GM12892 (cell line): Measurements from ENCODE around the gene NTRK3.
"Not testable (repeated sequence)": the region's sequence is repeated elsewhere in the genome, so short reads cannot be mapped to it uniquely, and the experiment has no call there.

Experiments
- DNase-seq: peaks from one replicate; pipeline ENCODE4 v3.0.0; 2011; ENCODE audit not compliant: insufficient read length
- FAIRE-seq: peaks from 2 replicates; lab custom pipeline; 2011; peaks lifted over from hg19 to GRCh38; lab: Jason Lieb, UNC
- POLR2A ChIP-seq: IDR thresholded peaks from 2 replicates; pipeline ENCODE4 v1.6.1; 2011; ENCODE audit warnings: low read depth, low read length, control low read depth
- POLR2AphosphoS5 ChIP-seq: IDR thresholded peaks from 2 replicates; pipeline ENCODE4 v1.6.1; 2011; ENCODE audit warnings: low read depth, low read length, control low read depth
- TAF1 ChIP-seq: IDR thresholded peaks from 2 replicates; pipeline ENCODE4 v1.6.1; 2011; ENCODE audit warnings: low read depth, mild to moderate bottlenecking, control low read depth, low read length, borderline replicate concordance

NTRK3 gene

DNA sequence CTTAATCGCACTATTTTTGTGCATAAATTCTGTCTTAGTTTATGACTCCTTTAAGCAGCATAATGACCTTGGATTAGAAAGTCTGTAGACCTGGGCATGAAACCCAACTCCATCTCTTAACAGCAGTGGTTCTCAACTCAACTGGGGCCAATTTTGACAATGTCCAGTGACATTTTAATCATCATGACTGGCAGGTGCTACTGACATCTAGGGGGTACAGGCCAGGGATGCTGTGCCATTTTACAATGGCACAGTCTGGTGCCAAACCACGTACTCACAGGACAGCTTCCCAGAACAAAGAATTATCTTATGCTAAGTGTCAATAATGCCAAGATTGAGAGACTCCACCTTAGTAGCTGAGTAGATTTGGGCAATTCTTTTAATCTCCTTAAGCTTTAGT lies 405.0 kb downstream of the NTRK3 start:
- no peak for FAIRE-seq
- no peak for TF ChIP-seq POLR2A
- no peak for TF ChIP-seq TAF1
- TF ChIP-seq POLR2AphosphoS5: no peak
- no peak for DNase-seq

DNA sequence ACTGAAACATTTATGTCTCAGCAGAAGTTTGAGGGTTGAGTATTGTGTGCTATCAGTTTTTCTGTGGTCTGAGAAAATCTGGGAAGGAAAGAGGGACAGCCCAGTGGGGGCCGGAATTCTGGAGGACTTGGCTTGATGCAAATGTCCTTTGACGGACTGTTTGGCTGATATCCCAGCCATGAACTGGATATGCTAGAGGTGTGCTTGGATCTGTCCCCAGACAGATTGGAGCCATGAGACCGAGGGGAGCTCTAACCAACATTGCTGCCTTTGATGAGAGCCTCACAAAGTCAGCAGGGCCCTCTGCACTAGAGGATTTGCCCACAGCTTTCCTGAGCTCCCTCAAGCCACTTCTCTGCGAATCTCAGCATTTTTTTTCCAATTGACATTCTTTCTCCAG lies 405.6 kb downstream of the NTRK3 start:
- DNase-seq (no peak), FAIRE-seq (no peak)
- no peak for TF ChIP-seq POLR2AphosphoS5
- TF ChIP-seq TAF1: no peak
- no peak for TF ChIP-seq POLR2A

DNA sequence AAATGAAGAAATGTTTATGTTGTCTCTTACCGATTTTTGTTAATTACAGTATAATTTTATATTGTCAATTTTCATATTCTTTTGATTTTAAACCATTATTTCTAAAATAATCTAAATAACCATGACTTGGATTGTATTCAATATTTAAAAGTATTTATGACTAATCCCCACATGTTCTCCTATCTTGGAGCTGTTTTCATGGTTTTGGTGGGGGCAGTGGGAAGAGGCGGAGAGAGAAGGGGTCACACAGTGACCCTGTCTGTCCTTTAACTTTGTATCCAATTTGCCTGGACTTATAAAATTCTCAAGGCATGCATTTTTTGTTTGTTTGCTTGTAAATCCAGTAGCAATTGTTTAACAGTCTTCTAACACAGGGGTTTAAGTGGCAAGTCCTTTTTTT lies 407.4 kb downstream of the NTRK3 start:
- FAIRE-seq (no peak), DNase-seq (no peak)
- no peak for TF ChIP-seq POLR2AphosphoS5
- no peak for TF ChIP-seq POLR2A
- no peak for TF ChIP-seq TAF1

DNA sequence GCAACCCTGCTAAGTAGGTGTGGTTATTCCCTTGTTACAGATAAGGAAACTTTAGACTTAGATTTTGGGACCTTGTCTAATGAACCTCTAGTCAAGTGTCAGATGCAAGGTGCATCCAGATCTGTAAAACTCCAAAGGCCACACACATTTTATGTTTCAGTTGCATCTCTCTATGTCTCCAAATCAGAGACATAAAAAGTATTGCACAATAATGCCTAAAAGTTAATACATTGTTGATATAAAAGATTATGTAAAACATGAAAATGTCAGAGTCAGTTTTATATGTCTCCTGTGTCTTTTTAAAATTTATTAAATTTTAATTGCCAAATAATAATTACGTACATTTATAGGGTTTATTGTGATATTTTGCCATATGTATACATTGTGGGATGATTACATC lies 408.5 kb downstream of the NTRK3 start:
- TF ChIP-seq POLR2AphosphoS5: no peak
- no peak for TF ChIP-seq POLR2A
- no peak for TF ChIP-seq TAF1
- DNase-seq (no peak), FAIRE-seq (no peak)

DNA sequence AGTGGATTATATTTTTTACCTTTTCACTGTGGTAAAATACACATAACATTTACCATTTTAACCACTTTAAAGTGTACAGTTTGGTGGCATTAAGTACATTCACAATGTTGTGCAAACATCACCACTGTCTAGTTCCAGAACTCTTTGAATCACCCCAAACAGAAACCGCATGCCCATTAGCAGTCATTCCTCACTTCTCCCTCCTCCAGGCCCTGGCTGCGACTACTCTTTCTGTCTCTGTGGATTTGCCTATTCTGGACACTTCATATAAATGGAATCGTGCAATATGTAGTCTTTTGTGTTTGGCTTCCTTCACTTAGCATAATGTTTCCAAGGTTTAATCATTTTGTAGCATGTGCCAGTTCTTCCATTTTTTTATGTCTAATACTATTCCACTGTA lies 409.8 kb downstream of the NTRK3 start:
- no peak for DNase-seq
- no peak for TF ChIP-seq POLR2AphosphoS5
- no peak for TF ChIP-seq TAF1
- TF ChIP-seq POLR2A: no peak
- FAIRE-seq: no peak

DNA sequence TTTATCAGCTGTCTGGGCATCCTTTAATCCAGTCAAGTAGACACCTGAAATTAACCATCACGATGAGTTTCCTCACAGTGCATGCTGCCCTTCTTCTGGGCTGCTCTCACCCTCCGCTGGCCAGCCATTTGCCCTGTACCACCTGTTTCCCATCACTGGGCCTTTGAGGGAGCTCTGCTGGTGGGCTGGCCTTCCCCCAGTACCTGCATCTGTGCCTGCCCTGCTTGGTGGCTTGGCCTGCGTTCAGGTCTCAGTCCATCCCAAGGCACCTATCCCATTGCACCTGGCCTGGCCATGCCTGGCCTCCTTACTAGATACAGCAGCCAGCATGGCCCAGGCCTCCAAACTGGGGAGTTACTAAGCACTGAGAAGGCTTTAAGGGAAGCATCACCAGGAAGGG lies 413.2 kb downstream of the NTRK3 start:
- no peak for FAIRE-seq
- no peak for TF ChIP-seq POLR2A
- TF ChIP-seq POLR2AphosphoS5: no peak
- TF ChIP-seq TAF1: no peak

DNA sequence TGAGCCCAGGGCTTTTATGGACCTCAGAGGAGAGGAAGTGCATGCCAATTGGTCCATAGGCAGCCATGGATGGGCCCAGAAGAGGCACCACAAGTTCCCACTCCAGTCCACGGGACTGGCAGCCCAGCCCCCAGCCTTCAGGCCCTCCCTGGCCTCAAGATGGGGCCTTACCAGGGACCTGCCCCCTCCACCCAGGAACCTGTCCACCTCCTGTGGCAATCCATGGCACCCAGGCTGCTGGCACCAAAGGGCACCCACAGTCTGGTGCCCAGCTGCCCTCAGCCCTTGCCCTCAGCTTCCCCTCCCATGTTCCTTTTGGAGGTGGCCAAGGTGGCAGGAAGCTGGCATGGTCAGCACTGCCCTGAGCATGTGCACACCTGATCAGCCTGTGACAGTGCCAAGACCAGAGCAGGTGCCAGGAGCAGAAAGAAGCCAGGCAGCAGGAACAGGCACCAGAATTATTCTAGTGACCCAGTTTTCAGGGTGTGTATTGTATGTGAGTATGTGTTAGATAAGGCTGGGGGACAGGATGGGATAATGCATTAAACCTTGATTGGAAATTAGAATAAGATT lies 415.0 kb downstream of the NTRK3 start:
- TF ChIP-seq POLR2AphosphoS5 (no peak), TAF1 (no peak), POLR2A (no peak)
- DNase-seq (no peak), FAIRE-seq (no peak)

More for the DNA sequence above, 413.2 kb downstream of the NTRK3 start:
- DNase-seq: no peak

DNA sequence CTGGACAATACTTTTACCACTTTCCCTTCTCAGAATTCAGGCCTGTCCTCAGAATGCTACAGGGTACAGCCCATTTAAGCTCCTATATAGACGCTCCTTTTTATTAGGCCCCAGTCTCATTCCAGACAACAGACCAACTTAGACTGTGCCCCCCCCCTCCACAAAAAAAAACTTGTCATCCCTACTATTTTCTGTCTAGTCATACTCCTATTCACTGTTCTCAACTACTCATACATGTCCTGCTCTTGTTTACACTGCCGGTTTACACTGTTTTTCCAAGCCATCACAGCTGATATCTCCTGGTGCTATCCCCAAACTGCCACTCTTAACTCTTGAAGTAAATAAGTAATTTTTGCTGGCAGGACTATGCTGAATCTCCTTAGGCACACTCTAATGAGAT lies 420.7 kb downstream of the NTRK3 start:
- not testable (repeated sequence) for FAIRE-seq, DNase-seq

DNA sequence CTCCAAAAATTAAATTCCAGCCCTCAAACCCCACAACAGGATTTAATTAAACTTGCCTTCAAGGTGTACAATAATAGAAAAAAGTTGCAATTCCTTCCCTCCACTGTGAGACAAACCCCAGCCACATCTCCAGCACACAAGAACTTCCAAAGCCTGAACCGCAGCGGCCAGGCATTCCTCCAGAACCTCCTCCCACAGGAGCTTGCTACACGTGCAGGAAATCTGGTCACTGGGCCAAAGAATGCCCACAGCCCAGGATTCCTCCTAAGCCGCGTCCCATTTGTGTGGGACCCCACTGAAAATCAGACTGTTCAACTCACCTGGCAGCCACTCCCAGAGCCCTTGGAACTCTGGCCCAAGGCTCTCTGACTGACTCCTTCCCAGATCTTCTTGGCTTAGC lies 423.2 kb downstream of the NTRK3 start:
- not testable (repeated sequence) for DNase-seq, FAIRE-seq

DNA sequence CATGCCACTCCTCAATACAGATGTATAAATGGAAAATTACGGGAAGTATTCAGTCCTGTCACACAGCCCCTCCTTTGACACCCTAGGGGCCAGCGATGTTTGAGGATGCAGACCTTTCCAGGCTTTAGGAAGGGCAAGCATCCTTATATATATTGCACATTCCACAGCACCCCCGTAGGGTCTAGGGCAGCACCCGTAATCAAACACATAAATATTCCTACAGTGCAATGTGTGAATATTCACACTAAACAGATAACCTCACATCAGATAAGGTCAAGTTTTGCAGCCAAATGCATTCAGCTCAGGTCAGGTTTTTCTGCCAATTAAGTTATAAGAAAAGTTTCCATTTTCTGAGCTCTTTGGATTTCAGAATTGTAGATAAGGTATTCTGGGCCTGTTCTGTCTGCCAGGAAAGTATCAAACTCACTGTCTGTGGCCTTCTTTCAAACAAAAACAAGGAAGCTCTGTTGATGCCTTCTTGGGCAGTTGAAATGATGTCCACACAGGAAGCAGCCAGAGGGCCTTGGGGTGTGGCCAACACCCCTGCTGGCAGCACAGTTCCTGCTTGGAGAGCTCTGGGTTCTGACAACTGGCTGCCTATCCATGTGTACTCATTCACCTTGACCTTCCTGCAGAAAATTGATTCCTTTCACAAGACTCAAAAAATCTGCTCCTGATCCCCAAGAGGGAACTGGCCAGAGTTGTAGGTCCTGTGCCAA lies 427.0 kb downstream of the NTRK3 start:
- FAIRE-seq: no peak

DNA sequence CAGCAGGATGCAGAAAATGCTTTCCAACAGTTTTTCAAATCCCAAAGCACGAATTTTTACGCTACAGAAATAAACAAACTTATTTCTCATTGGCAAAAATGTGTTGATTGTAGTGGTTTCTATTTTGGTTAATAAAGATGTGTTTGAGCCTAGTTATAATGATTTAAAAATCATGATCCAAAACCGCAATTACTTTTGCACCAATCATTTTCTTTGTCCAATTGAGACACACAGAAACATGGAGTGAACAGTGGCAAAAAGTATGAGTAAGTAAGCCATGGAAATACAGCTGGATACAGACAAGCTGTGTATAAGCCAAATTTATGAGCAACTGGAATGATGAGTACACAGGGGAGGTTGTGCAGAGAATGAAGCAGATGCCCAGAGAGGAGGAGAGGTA lies 427.9 kb downstream of the NTRK3 start:
- no peak for FAIRE-seq
- TF ChIP-seq POLR2AphosphoS5 (no peak), POLR2A (no peak), TAF1 (no peak)

More for the DNA sequence above, 427.0 kb downstream of the NTRK3 start:
- DNase-seq: no peak
- TF ChIP-seq POLR2A: no peak
- no peak for TF ChIP-seq TAF1
- TF ChIP-seq POLR2AphosphoS5: no peak

DNA sequence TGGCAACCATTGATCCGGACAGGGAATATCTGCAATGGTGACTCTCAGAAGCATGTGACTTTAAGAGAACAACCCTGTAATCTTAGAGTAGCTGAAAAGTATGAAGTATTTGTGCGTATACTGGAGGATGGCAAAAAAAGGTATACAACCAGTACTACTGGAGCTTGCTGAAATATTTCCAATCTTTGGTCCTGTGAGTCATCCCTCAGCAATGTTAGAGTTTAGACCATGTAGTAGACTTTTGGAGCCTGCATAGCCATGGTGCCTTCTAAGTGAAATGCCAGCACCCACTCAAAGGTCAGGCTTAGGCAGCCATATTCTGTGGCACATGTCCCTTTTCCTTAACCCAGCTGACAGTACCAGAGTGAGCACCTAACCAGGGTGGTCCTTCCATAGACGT lies 429.4 kb downstream of the NTRK3 start:
- no peak for FAIRE-seq
- no peak for DNase-seq
- TF ChIP-seq POLR2A (no peak), TAF1 (no peak), POLR2AphosphoS5 (no peak)

More for the DNA sequence above, 427.9 kb downstream of the NTRK3 start:
- DNase-seq: no peak
